Measurements from ENCODE around the gene SCNN1G.
A peak's percentile ranks its signal among the peaks of the same experiment; 100 is the strongest.

Gene SCNN1G

DNA sequence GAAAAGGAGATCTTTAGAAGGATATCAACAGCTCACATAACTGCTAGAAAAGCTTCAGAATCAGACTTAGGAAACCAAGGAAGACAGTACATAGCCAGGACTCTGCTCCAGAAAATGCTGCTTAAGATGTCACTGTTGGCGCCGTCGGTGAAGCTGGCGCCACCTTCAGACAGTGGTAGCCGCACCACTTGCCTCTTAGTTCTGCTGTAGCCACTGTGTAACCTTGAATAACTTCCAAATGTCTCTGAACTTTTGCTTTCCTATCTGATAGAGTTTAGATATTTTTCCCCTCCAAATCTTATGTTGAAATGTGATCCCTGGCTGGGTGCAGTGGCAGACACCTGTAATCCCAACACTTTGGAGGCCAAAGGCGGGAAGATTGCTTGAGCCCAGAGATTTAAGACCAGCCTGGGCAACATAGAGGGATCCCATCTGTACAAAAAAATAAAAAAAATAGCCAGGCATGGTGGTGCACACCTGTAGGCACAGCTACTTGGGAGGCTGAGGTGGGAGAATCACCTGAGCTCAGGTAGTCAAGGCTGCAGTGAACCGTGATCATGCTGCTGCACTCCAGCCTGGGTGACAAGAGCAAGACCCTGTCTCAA is 27.0 kb upstream of the SCNN1G start:
- DNase-seq, result peak; percentile 6

- DNase-seq, result no peak
Observed at GRCh38 chr16:23156110-23156509, 26.4 kb upstream of the SCNN1G start.

- DNase-seq, result no peak
Observed at GRCh38 chr16:23156946-23157460, 25.5 kb upstream of the SCNN1G start.

DNA sequence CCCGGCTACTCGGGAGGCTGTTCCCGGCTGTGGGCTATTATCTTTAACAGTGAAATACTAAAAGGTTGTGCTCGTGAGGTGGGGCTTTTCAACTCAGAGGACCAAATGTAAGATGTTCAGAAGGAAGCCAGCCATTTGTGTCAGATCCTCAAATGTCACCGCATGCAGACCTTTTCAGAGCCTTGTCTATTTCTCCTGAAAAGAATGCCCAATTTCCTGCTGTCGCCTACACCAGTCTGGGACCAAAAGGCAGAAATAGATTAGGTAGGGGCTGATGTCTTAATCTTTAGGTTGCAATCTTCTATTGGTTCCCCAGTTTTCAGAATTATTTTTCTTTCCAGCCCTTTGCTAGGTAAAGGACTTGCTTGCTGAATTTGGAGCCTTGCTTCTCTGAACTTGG is 24.4 kb upstream of the SCNN1G start:
- no peak for DNase-seq

GRCh38 chr16:23160082-23160481 is 22.5 kb upstream of the SCNN1G start:
- no peak for DNase-seq

- no peak for DNase-seq
Observed at GRCh38 chr16:23160574-23160973, 22.0 kb upstream of the SCNN1G start.

DNA sequence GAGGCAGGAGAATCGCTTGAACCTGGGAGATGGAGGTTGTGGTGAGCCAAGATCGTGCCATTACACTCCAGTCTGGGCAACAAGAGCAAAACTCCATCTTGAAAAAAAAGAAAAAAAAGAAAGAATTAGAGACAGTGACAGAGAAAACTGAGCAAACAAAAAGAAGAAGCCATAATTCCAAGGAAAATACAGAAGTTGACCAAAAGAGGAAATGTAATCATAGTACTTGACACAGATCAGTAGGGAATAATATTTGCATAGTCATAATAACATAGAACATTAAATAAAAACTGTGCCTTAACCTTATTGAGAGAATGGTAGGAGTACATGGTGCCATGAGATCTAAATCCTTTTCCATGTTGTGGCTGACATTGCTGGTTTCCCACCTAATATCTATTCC is 18.6 kb upstream of the SCNN1G start:
- no peak for DNase-seq

GRCh38 chr16:23164736-23165135 is 17.8 kb upstream of the SCNN1G start:
- DNase-seq, result no peak

DNA sequence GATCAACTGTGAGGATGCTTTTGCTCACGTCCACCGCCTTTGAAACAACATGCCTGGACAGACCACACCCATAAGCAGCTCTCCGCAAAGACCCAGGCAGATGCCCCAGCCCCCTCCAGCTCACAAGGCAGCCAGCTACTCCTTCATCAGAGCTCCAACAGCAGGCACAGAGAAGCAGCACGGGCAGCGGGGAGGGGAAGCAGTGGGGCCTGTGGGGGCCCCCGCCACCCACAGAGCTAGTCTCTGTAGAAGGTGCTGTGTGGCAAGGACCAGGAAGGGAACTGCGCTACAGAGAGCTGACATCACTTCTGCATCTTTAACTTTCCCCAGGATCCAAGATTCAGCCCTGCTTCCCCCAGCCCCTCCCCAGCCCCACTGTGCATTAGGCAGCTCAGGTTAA is 10.0 kb upstream of the SCNN1G start:
- DNase-seq, result no peak

DNA sequence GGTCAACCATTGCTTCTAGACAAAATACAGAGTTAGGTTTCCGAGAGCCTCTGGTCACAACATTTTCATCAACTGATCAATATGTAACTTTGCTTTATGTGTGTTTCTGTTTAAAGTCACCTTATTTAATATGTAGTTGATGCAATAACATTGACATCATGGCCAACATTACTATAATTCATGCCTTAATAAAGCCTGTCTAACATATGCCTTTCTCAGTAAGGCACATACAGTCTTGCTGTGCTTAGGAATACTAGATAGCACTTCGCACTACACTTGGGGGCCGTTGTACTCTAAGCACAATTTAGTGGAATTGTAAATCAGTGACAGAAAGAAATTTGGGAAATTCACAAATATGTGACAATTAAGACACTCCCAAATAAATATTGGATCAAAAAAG is 9.6 kb upstream of the SCNN1G start:
- no peak for DNase-seq

DNA sequence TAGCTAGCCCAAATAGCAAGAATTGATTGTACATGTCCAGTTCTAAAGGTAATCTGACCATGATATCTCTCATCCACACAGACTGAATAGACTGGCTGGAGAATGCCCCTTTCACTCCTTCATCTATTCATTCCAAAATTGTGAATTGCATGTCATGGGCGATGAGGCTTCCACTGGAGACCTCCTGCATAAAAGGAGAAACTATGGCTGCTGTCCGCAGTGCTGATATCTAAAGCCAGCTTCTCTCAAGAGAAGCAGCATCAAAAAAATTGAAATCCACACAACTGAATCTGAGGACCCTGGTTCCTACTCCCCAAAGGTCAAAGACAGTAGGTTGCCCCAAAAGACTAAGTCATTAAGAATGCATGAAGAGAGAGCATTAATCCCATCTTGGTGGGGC is 7.9 kb upstream of the SCNN1G start:
- no peak for DNase-seq

DNA sequence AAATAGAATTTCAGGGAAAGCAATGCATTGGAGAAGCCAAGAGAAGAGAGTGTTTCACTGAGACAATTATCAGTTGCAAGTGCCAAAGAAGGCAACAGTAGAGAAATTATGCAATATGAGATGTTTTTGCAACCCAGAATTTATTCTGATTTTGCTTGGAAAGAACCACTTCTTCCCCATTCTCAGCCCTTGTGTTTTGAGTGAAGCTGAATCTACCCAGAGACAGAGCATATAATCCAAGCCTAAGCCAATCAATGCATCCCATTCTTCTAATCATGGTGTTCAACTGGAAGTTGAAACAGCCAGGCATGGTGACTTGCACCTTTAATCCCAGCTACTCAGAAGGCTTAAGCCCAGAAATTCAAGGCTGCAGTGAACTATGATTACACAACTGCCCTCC is 6.9 kb upstream of the SCNN1G start:
- DNase-seq, result no peak

DNA sequence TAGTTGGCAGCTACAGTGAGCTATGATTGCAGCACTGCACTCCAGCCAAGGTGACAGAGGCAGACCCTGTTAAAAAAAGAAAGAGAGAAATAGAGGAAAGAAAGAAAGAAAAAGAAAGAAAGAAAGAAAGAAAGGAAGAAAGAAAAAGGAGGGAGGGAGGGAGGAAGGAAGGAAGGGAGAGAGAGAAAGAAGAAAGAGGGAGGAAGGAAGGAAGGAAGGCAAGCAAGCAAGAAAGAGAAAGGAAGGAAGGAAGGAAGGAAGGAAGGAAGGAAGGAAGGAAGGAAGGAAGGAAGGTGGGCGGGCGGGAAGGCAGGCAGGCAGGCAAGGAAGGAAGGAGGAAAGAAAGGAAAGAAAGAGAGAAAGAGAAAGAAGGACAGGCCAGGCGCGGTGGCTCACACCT is 1.0 kb upstream of the SCNN1G start:
- no peak for DNase-seq

GRCh38 chr16:23182206-23182678 is 303 bp upstream of the SCNN1G start:
- DNase-seq, result peak; percentile 86

- no peak for DNase-seq
Observed at GRCh38 chr16:23183543-23183862, 958 bp downstream of the SCNN1G start.

DNA sequence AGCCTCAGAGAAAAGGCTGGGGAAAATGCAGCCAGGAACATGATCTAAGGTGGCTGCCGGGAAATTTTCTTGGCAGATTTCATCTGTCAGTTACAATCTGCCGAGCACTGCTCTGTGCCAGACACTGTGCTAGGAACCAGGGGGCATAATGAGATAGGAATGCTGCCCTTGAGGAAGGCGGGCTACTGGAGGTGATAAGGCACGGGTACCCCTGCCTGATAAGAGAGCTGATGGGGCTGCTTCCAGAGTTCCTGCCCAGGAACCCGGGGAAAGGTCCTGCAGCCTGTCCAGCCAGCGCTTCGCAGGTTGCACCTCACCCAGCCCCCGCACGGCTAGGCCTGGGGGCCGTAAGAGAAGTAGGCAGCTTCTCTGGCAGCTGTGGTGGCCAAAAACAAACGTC is 3.1 kb downstream of the SCNN1G start:
- DNase-seq, result no peak

DNA sequence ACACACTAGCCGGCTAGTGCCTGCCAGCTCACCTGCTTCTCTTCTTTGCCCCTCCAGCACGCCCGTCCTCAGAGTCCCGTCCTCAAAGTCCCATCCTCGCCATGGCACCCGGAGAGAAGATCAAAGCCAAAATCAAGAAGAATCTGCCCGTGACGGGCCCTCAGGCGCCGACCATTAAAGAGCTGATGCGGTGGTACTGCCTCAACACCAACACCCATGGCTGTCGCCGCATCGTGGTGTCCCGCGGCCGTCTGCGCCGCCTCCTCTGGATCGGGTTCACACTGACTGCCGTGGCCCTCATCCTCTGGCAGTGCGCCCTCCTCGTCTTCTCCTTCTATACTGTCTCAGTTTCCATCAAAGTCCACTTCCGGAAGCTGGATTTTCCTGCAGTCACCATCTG is 3.6 kb downstream of the SCNN1G start:
- DNase-seq, result no peak

DNA sequence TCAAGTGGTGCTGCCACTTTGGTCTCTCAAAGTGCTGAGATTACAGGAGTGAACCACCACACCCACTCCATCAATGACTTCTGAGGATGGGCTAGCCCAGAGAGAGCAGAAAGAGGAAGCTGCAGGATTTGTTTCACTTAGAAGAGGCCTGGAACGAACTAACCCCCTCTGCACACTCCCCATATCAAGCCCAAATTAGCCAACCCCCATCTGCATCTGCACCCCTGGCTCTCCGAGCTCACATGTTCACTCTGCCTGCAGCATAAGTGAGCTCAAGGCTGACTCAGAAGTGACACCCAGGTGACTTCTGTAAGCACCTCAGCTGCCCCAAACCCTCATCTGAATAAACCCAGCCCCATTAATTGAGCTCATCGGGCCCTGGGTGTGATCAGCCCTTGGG is 4.8 kb downstream of the SCNN1G start:
- DNase-seq, result no peak

DNA sequence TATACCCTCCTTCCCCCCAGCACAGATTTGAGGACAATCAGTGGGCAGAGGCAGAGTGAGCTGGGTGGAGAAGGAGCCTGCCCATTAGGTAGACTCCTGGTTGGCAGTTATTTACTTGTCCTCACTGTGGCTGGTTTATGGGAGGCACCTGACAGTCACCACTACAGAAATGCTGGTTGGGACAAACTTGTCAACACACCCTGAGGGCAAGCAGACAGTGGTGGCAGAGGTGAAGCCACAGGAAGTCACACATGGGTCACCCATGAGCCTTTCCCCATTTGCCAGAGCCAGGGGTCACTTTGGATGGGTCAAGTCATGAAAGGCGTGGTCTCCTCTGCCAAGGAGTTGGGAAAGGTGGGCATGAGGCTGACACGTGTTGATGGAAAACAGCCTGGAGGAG is 6.4 kb downstream of the SCNN1G start:
- DNase-seq, result no peak

- no peak for DNase-seq
Observed at GRCh38 chr16:23194497-23195221, 12.1 kb downstream of the SCNN1G start.

DNA sequence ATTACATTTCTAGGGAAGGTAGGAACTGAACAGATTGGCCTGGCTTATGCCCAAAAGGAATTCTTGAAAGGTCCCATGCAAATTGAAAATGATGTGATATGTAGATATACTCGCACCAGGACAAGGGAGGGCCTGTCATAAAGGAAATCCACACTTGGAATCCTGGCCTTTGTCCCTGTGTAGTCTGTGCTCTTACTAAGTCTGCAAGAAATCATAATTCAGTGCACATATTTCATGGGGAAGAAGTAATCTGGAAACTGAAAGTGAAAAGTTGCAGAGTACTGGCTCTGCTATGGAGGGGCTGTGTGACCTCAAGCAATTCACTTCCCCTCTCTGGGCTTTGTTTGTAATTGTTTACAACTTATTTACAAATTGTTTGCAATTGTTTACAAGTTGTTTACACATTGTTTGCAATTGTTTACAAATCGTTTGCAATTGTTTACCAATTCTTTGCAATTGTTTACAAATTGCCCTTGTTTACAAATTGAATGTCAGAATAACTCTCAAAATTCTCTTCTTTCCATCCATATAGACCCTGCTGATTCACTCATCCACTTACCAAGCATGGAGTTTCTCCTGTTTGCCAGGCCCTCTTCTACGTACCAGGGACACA is 12.9 kb downstream of the SCNN1G start:
- no peak for DNase-seq

DNA sequence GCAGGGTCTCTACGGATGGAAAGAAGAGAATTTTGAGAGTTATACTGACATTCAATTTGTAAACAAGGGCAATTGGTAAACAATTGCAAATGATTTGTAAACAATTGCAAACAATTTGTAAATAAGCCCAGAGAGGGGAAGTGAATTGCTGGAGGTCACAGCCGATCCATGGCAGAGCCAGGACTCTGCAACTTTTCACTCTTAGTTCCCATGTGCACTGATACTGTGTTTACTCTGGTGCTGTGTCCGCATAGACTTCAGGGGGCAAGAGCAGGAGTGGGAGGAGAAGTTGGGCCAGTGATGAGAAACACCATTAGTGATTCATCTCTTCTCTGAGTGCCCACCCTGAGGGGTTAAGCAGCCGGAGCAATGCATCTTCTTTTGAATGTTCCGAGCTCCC is 14.0 kb downstream of the SCNN1G start:
- DNase-seq, result no peak

- DNase-seq, result no peak
Observed at GRCh38 chr16:23202166-23202565, 19.6 kb downstream of the SCNN1G start.

GRCh38 chr16:23206986-23207385 is 24.4 kb downstream of the SCNN1G start:
- DNase-seq, result no peak
